IPS-NIHi7 (cell line): ENCODE results near the gene DUSP28.
A peak's percentile ranks its signal among the peaks of the same experiment; 100 is the strongest.
"Not testable (repeated sequence)": the region's sequence is repeated elsewhere in the genome, so short reads cannot be mapped to it uniquely, and the experiment has no call there.

Experiments used
- DNase-seq: peaks from one replicate; pipeline ENCODE4 v3.0.0; 2012; ENCODE audit warnings: mixed read lengths; ENCODE audit errors: extremely low spot score

The DUSP28 gene

GRCh38 chr2:240527153-240527750, 32.9 kb upstream of the DUSP28 start:
- no peak for DNase-seq

- DNase-seq = no peak
Observed at GRCh38 chr2:240528406-240529040, 31.6 kb upstream of the DUSP28 start.

- no peak for DNase-seq
Observed at GRCh38 chr2:240529344-240529999, 30.7 kb upstream of the DUSP28 start.

- no peak for DNase-seq
Observed at GRCh38 chr2:240530181-240530580, 30.0 kb upstream of the DUSP28 start.

GRCh38 chr2:240531038-240531437, 29.1 kb upstream of the DUSP28 start:
- no peak for DNase-seq

- no peak for DNase-seq
Observed at GRCh38 chr2:240532031-240532775, 28.0 kb upstream of the DUSP28 start.

- DNase-seq = no peak
Observed at GRCh38 chr2:240538031-240538780, 22.0 kb upstream of the DUSP28 start.

- DNase-seq = not testable (repeated sequence)
Observed at GRCh38 chr2:240539101-240539500, 21.1 kb upstream of the DUSP28 start.

GRCh38 chr2:240539906-240540305, 20.3 kb upstream of the DUSP28 start:
- no peak for DNase-seq

GRCh38 chr2:240551288-240551687, 8.9 kb upstream of the DUSP28 start:
- DNase-seq = no peak

GRCh38 chr2:240551811-240552210, 8.3 kb upstream of the DUSP28 start:
- no peak for DNase-seq

- DNase-seq = no peak
Observed at GRCh38 chr2:240553956-240554480, 6.1 kb upstream of the DUSP28 start.

- DNase-seq = no peak
Observed at GRCh38 chr2:240554767-240555493, 5.2 kb upstream of the DUSP28 start.

- no peak for DNase-seq
Observed at GRCh38 chr2:240555541-240556250, 4.5 kb upstream of the DUSP28 start.

GRCh38 chr2:240556553-240557100, 3.5 kb upstream of the DUSP28 start:
- DNase-seq = peak; percentile 81

- no peak for DNase-seq
Observed at GRCh38 chr2:240557101-240557751, 2.9 kb upstream of the DUSP28 start.

- peak; percentile 96 for DNase-seq
Observed at GRCh38 chr2:240557808-240558207, 2.3 kb upstream of the DUSP28 start, which contains the start of gene ANKMY1. TSS of gene ANKMY1 (minus strand) at chr2:240557988. CDS start at chr2:240557335, 653 bp downstream.

GRCh38 chr2:240558236-240558761, 1.9 kb upstream of the DUSP28 start:
- DNase-seq = no peak

GRCh38 chr2:240559286-240559685, 871 bp upstream of the DUSP28 start:
- DNase-seq = no peak
